ENCODE measurements around the gene ITGB7.
"Not testable (repeated sequence)": the region's sequence is repeated elsewhere in the genome, so short reads cannot be mapped to it uniquely, and the experiment has no call there.

ITGB7 gene

GRCh38 chr12:53195516-53196420, 11.3 kb downstream of the ITGB7 start:
- no peak for DNase-seq

DNA sequence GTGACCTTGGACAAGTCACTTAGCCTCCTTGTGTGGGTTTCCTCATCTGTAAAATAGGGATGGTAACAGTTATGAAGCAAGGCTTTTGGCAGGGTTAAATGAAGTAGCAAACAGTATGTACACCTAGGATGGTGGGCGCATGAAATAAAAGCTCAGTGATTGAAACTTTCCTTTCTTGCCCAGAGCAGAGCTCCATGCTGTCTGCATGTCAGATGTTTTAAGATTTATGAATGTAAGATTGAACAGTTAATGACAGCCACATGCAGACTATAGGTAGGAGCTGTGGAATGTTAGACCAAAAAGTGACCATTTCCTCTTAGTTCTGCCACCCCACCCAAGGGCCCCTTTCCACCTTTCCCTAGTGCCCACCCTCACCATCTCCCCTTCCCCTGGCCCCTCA, 12.1 kb downstream of the ITGB7 start:
- DNase-seq, result no peak

GRCh38 chr12:53193985-53194716, 12.9 kb downstream of the ITGB7 start:
- no peak for DNase-seq

DNA sequence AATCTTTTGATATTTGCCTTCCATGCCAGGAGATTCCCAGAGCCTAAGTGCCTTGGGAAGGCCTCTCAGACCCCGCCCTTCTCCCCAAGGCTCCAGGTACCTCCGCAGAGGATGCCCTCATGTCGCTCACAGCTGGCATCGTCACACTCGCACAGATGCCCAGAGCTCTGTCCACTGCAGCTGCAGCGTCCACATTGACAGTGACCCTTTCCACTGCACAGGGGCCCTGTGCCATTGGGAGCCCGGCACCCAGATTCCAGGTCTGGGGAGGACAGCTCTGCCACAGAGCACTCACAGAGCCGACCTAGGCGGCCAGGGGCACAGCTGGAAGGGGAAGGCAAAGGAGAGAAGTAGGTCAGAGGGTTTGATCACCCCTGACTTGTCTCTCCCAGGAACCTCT, 14.0 kb downstream of the ITGB7 start:
- DNase-seq, result no peak

GRCh38 chr12:53192531-53193021, 14.5 kb downstream of the ITGB7 start:
- no peak for DNase-seq

GRCh38 chr12:53191885-53192530, 15.0 kb downstream of the ITGB7 start:
- DNase-seq, result no peak

GRCh38 chr12:53191096-53191884, 15.8 kb downstream of the ITGB7 start:
- no peak for DNase-seq

DNA sequence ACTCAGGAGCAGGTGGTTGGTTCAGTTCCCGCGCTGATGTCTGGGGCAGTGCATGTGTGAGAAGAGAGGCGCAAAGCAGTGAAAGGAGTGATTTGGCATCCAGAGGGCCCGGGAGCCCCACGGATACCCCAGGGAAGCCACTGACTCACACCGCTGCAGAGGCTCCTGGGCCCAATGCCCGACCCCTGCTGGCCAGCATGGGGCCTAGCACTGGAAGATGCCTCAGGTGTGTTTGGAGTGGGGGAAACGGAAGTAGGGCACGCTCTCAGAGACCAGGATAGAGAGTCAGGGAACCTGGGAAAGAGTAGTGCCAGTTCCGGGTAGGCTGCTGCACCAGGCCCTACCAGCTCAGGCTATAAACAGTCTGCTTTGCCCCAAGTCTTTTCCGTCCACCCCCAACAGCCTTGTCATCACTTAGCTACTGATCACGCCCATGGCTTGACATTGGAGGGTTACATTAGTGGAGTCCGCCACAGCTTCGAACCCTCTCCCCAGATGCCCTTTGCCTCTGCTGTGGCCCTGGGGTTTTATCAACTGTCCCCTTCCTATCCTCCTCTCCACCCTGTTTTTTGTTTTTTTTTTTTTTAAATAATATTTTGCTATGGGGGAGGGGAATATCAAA, 16.8 kb downstream of the ITGB7 start:
- DNase-seq, result peak; percentile 36

DNA sequence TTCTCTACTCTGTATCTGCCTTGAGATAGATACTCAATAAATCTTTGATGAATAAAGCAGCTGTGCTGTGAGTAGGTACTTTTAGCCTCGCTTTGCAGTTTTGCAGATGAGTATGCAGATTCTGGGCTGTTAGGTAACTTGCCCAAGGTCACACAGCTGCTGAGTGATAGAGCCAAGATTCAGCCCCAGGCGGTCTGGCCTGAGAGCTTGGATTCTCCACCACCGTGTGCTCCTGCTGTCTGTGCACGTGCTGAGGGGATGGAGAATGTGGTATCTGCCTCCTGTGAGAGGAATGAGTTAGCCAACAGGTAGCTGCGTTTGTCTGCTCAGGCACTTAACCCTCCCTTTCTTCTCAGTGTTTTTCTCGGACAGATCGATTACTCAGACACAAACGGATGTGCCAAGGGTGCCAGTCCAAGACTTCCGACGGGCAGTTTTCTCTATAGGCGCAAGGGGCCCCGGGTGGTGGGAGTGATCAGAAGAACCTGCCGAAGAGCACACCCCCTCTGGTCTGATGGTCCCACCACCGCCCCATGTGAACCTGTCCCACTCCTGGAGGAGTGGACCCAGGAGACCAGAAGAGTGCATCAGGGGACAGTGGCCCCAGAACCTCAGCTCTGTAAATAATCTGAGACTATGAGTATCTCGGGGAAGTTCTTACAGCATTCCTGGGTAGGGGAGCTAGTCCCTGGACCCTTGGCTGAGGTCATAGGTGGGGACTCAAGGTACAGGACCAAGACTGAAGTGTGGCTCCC, 19.7 kb downstream of the ITGB7 start:
- DNase-seq, result no peak

GRCh38 chr12:53186745-53187144, 20.3 kb downstream of the ITGB7 start:
- DNase-seq, result no peak

DNA sequence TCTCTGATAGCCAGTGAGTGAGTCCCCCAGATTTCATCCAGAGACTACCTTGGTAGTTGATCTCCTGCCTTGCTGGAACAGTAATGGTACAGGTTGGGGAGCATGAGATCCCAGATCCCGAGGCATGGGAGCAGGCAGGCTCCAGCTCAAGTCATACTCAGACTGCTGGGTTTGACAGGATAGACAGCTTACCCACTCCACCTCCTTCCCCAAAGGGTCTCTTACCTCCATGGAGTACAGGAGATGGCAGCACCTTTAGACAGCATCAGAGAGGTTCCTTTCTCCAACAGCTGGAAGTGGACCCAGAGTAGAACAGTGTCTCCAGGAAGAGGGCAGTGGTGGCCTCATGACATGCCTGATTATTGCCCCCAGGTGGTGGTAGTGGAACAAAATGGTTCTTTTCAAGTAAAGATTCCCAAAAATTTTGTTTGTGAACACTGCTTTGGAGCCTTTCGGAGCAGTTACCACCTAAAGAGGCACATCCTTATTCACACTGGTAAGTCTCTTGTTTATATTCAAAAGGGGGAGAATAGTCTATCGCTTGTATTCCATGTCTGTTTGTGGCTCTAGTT, 21.4 kb downstream of the ITGB7 start:
- no peak for DNase-seq

GRCh38 chr12:53184828-53185227, 22.2 kb downstream of the ITGB7 start:
- DNase-seq, result no peak

GRCh38 chr12:53182903-53183302, 24.1 kb downstream of the ITGB7 start:
- DNase-seq, result peak; percentile 70

DNA sequence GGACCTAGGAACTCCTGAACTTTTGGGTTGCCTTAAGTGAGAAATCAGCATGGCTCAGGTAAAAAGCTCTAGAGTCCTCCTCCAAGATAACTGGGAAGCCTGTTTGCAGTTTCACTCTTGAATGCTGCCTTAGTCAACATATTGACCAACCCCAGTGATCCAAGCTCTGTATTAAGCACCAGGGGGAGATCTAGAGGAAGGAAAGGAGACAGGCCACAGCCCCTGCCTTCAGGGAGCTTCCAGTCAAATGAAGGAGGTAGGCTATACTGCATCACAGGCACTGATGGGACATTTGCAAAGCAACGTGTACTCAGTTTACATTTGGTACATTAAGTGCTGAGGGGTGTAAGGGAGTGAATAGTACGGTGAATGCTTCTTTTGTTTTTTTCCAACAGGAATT, 25.1 kb downstream of the ITGB7 start:
- DNase-seq, result peak; percentile 37

GRCh38 chr12:53180931-53181645, 26.0 kb downstream of the ITGB7 start:
- DNase-seq, result peak; percentile 71

DNA sequence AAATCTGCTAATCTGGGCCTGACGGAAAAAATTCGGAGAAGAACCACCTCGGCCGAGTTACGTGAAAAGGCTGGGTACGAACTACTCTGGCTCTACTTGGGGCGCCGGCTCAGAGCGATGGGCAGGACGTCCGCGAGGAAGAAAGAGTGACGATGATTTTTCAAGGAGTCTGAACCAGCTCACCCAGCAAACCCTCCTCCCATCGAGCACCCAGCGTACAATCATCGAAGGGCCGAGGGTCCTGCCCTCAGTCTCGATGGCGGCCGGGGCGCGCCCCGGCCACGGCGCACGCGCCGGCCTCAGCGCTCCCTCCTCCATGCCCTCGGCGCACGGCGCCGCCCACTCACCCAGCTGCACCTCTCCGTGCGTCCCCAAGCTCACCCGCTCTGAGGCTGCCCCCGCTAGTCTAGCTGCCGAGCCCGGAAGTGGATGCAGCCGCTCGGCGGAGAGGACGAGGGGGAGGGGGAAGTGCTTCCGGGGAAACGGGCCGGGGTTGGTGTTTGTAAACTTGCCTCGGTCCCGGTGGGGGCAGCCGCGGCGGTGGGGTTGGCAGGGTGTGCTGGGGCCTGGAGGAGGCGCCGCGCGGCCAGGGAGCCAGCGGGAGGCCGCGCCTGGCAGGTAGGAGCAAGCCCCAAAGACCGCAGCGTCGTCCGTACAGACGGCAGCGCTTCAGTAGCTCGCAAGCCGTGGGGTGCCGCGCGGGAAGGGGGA, 26.7 kb downstream of the ITGB7 start, which contains the start of the genes CSAD and ZNF740:
Gene CSAD, minus strand, starts transcription at position 706 of the 711 bp plus-strand sequence. CDS start 7,455 bp downstream, outside the sequence.
Gene ZNF740, plus strand, starts transcription at position 503 of the 711 bp plus-strand sequence. CDS start 1,262 bp downstream, outside the sequence.
- peak; percentile 97 for DNase-seq

GRCh38 chr12:53179687-53180219, 27.3 kb downstream of the ITGB7 start:
- DNase-seq, result no peak

GRCh38 chr12:53178803-53179202, 28.2 kb downstream of the ITGB7 start:
- not testable (repeated sequence) for DNase-seq

GRCh38 chr12:53177447-53177846, 29.6 kb downstream of the ITGB7 start:
- DNase-seq, result not testable (repeated sequence)
